GM18499 (cell line): ENCODE results near the gene ZBTB21.
"Not testable (repeated sequence)": the region's sequence is repeated elsewhere in the genome, so short reads cannot be mapped to it uniquely, and the experiment has no call there.

Experiments
- ATAC-seq: cut with Tn5 transposase; IDR thresholded peaks from one replicate; pipeline ENCODE4 v1.9.1; 2021; ENCODE audit warnings: moderate number of reproducible peaks; ENCODE audit not compliant: insufficient read depth, unreplicated experiment

Gene ZBTB21

GRCh38 chr21:41955516-41955915 lies 54.6 kb downstream of the ZBTB21 start:
- no peak for ATAC-seq

GRCh38 chr21:41954654-41955499 lies 55.3 kb downstream of the ZBTB21 start:
- ATAC-seq = no peak

GRCh38 chr21:41953831-41954653 lies 56.1 kb downstream of the ZBTB21 start, which contains the start of gene C2CD2:
Gene C2CD2 (minus strand): TSS chr21:41954018. CDS start chr21:41953648, 370 bp downstream.
- ATAC-seq = no peak

GRCh38 chr21:41953249-41953830 lies 56.8 kb downstream of the ZBTB21 start:
- no peak for ATAC-seq

- no peak for ATAC-seq
Measured at GRCh38 chr21:41952568-41953248, 57.5 kb downstream of the ZBTB21 start.

GRCh38 chr21:41951876-41952567 lies 58.1 kb downstream of the ZBTB21 start:
- no peak for ATAC-seq

- no peak for ATAC-seq
Measured at GRCh38 chr21:41950941-41951351, 59.2 kb downstream of the ZBTB21 start.

- ATAC-seq = not testable (repeated sequence)
Measured at GRCh38 chr21:41949631-41950030, 60.5 kb downstream of the ZBTB21 start.

- ATAC-seq = no peak
Measured at GRCh38 chr21:41948901-41949300, 61.3 kb downstream of the ZBTB21 start.

- ATAC-seq = no peak
Measured at GRCh38 chr21:41948078-41948895, 61.9 kb downstream of the ZBTB21 start.

GRCh38 chr21:41945982-41946381 lies 64.2 kb downstream of the ZBTB21 start:
- no peak for ATAC-seq

- no peak for ATAC-seq
Measured at GRCh38 chr21:41943851-41944250, 66.3 kb downstream of the ZBTB21 start.

- ATAC-seq = no peak
Measured at GRCh38 chr21:41942457-41942856, 67.7 kb downstream of the ZBTB21 start.

GRCh38 chr21:41941941-41942340 lies 68.2 kb downstream of the ZBTB21 start:
- ATAC-seq = no peak

GRCh38 chr21:41940431-41940830 lies 69.7 kb downstream of the ZBTB21 start:
- ATAC-seq = no peak

GRCh38 chr21:41939391-41939790 lies 70.8 kb downstream of the ZBTB21 start:
- no peak for ATAC-seq
